Measurements from ENCODE around the gene FOXL2NB.

FOXL2NB gene

DNA sequence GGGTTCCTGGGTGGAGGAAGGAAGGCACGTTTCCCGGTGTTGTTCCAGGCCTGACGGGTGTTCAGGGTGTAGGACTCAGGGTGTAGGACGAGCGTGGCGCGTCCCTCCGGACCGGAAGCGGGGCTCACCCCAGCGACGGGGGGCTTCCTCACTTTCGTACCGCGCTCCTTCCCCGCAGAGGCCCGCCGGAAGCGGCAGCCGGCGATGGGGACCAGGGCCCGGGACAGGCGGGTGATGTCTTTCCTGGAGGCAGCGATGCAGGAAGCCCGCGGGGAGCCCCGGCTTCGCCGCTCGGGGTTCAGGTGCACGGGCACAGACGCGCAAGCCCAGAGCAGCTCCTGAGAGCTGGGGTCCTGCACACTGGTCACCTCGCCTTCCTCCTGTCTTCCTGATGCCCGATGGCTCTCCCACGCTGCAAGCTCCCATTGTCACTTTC lies 13.4 kb downstream of the FOXL2NB start:
- Histone ChIP-seq H3K36me3 (replicated peaks; ENCODE audit: low read depth, low read length) (no peaks in the 10 kb centered on the region), H4K20me1 (ENCODE audit: insufficient read depth, low read length) (no peaks in the 10 kb centered on the region), H3K9me3 (ENCODE audit: insufficient read depth, low read length) (peaks cover 7% of the 10 kb centered on the region; the same call in 1 of the 2 replicates), H2AFZ (ENCODE audit: low read depth, low read length) (no peak overlapping the region), H3K27ac (ENCODE audit: low read length) (no peak overlapping the region), H3K4me1 (ENCODE audit: low read length) (no peaks in the 10 kb centered on the region), H3K4me2 (ENCODE audit: low read length) (no peak overlapping the region), H3K4me3 (ENCODE audit: low read length) (no peak overlapping the region), H3K9ac (ENCODE audit: low read length) (no peak overlapping the region), H3K79me2 (ENCODE audit: low read length) (no peaks in the 10 kb centered on the region), H3K27me3 (ENCODE audit: low read depth, low read length) (0 out of 2 replicates have a peak, but pooled peaks cover 7% of the 10 kb centered on the region)
- TF ChIP-seq, protein P1, sequence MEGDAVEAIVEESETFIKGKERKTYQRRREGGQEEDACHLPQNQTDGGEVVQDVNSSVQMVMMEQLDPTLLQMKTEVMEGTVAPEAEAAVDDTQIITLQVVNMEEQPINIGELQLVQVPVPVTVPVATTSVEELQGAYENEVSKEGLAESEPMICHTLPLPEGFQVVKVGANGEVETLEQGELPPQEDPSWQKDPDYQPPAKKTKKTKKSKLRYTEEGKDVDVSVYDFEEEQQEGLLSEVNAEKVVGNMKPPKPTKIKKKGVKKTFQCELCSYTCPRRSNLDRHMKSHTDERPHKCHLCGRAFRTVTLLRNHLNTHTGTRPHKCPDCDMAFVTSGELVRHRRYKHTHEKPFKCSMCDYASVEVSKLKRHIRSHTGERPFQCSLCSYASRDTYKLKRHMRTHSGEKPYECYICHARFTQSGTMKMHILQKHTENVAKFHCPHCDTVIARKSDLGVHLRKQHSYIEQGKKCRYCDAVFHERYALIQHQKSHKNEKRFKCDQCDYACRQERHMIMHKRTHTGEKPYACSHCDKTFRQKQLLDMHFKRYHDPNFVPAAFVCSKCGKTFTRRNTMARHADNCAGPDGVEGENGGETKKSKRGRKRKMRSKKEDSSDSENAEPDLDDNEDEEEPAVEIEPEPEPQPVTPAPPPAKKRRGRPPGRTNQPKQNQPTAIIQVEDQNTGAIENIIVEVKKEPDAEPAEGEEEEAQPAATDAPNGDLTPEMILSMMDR (IDR thresholded peaks at IDR 0.05; ENCODE audit: low read depth, low read length) = no peak
- TF ChIP-seq EZH2phosphoT487 (IDR thresholded peaks at IDR 0.05; ENCODE audit: low read depth) = no peak

DNA sequence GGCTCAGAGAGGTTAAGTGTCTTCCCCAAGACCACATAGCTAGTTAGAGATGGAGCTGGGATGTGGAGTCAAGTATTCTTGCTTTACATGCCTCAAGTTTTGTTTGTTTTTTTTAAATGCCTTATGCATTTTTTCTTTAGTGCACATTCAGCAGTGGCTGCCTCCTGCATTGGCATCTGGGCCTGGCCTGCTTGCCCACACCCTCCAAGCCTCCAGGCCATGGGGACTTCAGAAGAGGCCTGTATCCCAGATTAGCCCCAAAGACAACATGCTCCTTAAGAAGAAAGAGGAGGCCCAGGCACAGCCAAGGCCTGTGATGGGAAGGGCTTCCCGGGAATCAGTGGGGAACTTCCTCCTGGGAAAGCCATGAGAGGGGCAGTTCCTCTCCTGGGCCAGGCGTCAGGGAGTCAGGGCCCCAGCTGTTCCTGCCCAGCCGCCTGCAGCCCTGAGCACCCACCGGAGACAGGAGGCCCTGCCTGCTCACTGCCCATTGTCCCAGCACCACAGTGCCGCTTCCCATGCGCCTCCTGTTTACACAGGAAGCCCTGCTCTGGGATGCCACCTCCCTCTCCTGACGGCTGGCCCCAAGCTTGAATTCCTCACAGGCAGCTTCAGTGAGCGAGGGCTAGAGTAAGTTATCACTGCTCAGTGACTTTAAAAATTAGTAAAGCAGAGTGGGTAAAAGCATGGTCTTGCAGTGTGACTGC lies 16.0 kb downstream of the FOXL2NB start:
- no peak for TF ChIP-seq EZH2phosphoT487 (IDR thresholded peaks at IDR 0.05; ENCODE audit: low read depth)
- TF ChIP-seq, protein P1 (IDR thresholded peaks at IDR 0.05; ENCODE audit: low read depth, low read length) = no peak
- H4K20me1 ChIP-seq (ENCODE audit: insufficient read depth, low read length) = no peaks in the 10 kb centered on the region
- H3K9ac ChIP-seq (ENCODE audit: low read length) = no peak overlapping the region
- H3K4me3 ChIP-seq (ENCODE audit: low read length) = no peak overlapping the region
- H2AFZ ChIP-seq (ENCODE audit: low read depth, low read length) = no peak overlapping the region
- no peaks in the 10 kb centered on the region for H3K36me3 ChIP-seq (replicated peaks; ENCODE audit: low read depth, low read length)
- peaks cover 7% of the 10 kb centered on the region; the same call in 1 of the 2 replicates for H3K9me3 ChIP-seq (ENCODE audit: insufficient read depth, low read length)
- no peaks in the 10 kb centered on the region for H3K4me1 ChIP-seq (ENCODE audit: low read length)
- H3K79me2 ChIP-seq (ENCODE audit: low read length) = no peaks in the 10 kb centered on the region
- no peak overlapping the region for H3K27ac ChIP-seq (ENCODE audit: low read length)
- 0 out of 2 replicates have a peak, but pooled peaks cover 7% of the 10 kb centered on the region for H3K27me3 ChIP-seq (ENCODE audit: low read depth, low read length)
- H3K4me2 ChIP-seq (ENCODE audit: low read length) = no peak overlapping the region

DNA sequence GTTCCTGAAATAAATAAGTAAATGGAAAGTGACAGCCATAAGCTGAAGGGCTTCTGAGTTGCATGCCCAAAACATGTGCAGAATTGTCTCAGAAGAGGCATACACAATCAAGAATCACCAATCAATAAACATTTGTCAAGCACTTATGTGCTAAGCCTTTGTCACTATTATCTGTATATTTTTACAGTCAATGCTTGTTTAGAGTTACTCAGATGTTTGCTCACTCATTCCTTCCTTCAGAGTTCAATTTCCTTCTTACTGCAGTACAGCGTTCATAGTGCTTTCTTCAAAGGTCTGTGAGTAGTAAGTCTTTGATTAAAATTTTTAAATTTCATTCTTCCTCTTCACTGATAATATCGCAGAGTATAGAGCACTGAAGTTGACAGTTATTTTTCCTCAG lies 17.2 kb downstream of the FOXL2NB start:
- Histone ChIP-seq H3K27ac (ENCODE audit: low read length) (no peak overlapping the region), H2AFZ (ENCODE audit: low read depth, low read length) (no peak overlapping the region), H3K9ac (ENCODE audit: low read length) (no peak overlapping the region), H3K4me1 (ENCODE audit: low read length) (no peaks in the 10 kb centered on the region), H4K20me1 (ENCODE audit: insufficient read depth, low read length) (no peaks in the 10 kb centered on the region), H3K79me2 (ENCODE audit: low read length) (no peaks in the 10 kb centered on the region), H3K36me3 (replicated peaks; ENCODE audit: low read depth, low read length) (no peaks in the 10 kb centered on the region), H3K9me3 (ENCODE audit: insufficient read depth, low read length) (peaks cover 7% of the 10 kb centered on the region; the same call in 1 of the 2 replicates), H3K4me2 (ENCODE audit: low read length) (no peak overlapping the region), H3K27me3 (ENCODE audit: low read depth, low read length) (no peaks in the 10 kb centered on the region), H3K4me3 (ENCODE audit: low read length) (no peak overlapping the region)
- TF ChIP-seq, protein P1 (IDR thresholded peaks at IDR 0.05; ENCODE audit: low read depth, low read length) = no peak
- no peak for TF ChIP-seq EZH2phosphoT487 (IDR thresholded peaks at IDR 0.05; ENCODE audit: low read depth)

DNA sequence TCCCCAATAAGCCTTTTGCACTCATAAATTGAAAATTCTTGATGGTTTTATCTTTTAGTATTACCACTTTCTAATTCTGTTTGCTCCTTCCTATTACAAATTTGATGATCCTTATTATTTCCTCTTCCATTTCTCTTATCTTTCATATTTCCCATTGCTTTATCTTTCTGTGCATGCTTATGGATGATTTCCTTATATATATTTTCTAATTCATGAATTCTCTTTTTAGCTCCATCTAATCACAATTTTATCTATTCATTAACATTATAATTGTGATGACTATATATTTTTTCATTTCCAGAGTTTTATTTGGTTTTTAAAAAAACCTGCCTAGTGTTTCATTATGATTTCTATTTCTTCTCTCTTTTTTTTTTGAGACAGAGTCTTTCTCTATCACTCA lies 17.9 kb downstream of the FOXL2NB start:
- Histone ChIP-seq H3K27ac (ENCODE audit: low read length) (no peak overlapping the region), H3K79me2 (ENCODE audit: low read length) (no peaks in the 10 kb centered on the region), H3K4me3 (ENCODE audit: low read length) (no peak overlapping the region), H3K9me3 (ENCODE audit: insufficient read depth, low read length) (peaks cover 7% of the 10 kb centered on the region; the same call in 1 of the 2 replicates), H3K9ac (ENCODE audit: low read length) (no peak overlapping the region), H2AFZ (ENCODE audit: low read depth, low read length) (no peak overlapping the region), H3K4me2 (ENCODE audit: low read length) (no peak overlapping the region), H4K20me1 (ENCODE audit: insufficient read depth, low read length) (no peaks in the 10 kb centered on the region), H3K36me3 (replicated peaks; ENCODE audit: low read depth, low read length) (no peaks in the 10 kb centered on the region), H3K4me1 (ENCODE audit: low read length) (no peaks in the 10 kb centered on the region), H3K27me3 (ENCODE audit: low read depth, low read length) (no peaks in the 10 kb centered on the region)
- no peak for TF ChIP-seq EZH2phosphoT487 (IDR thresholded peaks at IDR 0.05; ENCODE audit: low read depth)
- TF ChIP-seq, protein P1 (IDR thresholded peaks at IDR 0.05; ENCODE audit: low read depth, low read length) = no peak
